Stimulated activated naive CD8-positive, alpha-beta T cell treated with anti-CD3 and anti-CD28 coated beads, Interleukin-15, Interleukin-2, amounts not matched to agents 100 ng/mL and 50 ng/mL, for 24 hours (primary cell): ENCODE results near the gene ATP8A2.

ENCODE experiments used
- H3K27ac Mint-ChIP-seq: one replicate; pipeline ENCODE4 v1.8.0; 2021; ENCODE audit warnings: mild to moderate bottlenecking, mixed read lengths
- H3K27me3 Mint-ChIP-seq: one replicate; pipeline ENCODE4 v1.8.0; 2021; ENCODE audit warnings: mixed read lengths
- H3K36me3 Mint-ChIP-seq: one replicate; pipeline ENCODE4 v1.8.0; 2021; ENCODE audit warnings: low read depth, mixed read lengths
- H3K4me1 Mint-ChIP-seq: one replicate; pipeline ENCODE4 v1.8.0; 2021; ENCODE audit warnings: low read depth, mixed read lengths
- H3K4me3 Mint-ChIP-seq: one replicate; pipeline ENCODE4 v1.8.0; 2021; ENCODE audit warnings: mild to moderate bottlenecking, mixed read lengths
- H3K9me3 Mint-ChIP-seq: one replicate; pipeline ENCODE4 v1.8.0; 2021; ENCODE audit warnings: mixed read lengths

The ATP8A2 gene

DNA sequence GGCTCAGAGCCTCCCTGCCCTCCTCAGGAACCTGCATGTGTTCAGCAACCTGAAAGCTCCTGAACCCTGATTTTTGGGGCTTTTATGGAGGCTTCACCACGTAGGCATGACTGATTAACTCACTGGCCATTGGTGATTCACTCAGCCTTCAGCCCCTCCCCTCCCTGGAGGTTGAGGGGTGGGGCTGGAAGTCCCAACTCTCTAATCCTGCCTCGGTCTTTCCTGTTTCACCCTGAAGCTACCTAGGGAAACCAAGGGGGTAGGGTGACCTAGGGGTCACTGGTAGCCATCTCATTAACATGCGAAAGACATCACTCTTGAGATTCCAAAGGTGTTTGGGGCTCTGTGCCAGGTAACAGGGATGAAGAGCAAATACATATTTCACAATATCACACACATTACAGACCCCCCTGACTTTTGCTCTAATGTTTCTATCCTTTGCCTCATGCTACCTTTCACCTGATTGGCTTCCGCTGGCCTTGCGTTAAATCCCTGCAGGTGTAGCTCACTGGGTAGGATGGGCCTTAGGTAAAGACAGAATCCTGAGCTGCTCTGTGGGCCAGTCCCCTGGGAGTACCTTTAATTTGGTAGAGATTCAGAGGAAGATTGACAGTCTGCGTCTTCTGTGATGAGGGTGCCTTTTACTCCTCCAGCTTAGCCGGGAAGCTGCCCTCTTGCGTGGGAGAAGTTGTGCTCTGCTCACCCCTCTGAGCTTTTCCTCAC lies 260.6 kb downstream of the ATP8A2 start:
- Mint-ChIP-seq H3K9me3 (no peaks in the 10 kb centered on the region), H3K27me3 (peaks cover 17% of the 10 kb centered on the region), H3K4me1 (no peaks in the 10 kb centered on the region), H3K36me3 (no peaks in the 10 kb centered on the region), H3K27ac (no peak overlapping the region), H3K4me3 (no peak overlapping the region)

DNA sequence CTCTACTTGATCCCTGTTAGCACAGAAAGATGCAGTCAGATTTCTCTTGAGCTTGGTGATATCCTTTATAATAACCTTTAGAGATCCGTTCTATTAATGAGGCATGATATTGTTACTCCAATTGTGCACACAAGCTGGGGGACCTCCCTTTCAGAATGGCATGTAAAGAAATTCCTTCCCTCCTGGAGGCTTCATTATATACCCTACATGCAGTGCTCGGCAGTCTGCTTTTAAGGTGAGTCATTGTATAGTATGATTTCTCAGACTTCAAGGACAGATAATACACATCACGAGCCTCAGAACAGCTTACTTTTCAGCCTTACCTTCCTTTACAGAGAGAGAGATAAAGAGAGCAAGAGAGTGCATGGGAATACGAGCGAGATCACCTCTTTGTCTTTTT lies 261.3 kb downstream of the ATP8A2 start:
- Mint-ChIP-seq H3K36me3 (no peaks in the 10 kb centered on the region), H3K27ac (no peak overlapping the region), H3K4me3 (no peak overlapping the region), H3K4me1 (no peaks in the 10 kb centered on the region), H3K9me3 (no peaks in the 10 kb centered on the region), H3K27me3 (peaks cover 17% of the 10 kb centered on the region)

DNA sequence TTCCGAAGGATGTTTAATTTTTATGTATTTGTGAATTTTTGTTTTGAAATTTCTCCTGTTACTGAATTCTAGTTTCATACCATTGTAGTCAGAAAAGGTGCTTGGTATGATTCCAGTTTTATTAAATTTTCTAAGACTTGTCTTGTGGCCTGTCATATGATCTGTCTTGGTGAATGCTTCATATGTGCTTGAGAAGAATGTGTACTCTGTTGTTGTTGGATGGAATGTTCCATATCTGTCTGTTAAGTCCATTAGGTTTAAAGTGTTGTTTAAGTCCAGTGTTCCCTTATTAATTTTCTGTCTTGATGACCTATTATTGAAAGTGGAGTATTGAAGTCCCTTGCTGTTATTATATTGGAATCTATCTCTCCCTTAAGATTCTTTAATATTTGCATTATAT lies 273.9 kb downstream of the ATP8A2 start:
- Mint-ChIP-seq H3K4me1 (no peaks in the 10 kb centered on the region), H3K36me3 (no peaks in the 10 kb centered on the region), H3K27ac (no peak overlapping the region), H3K27me3 (peaks cover 5% of the 10 kb centered on the region), H3K4me3 (no peak overlapping the region), H3K9me3 (peaks cover 21% of the 10 kb centered on the region)

DNA sequence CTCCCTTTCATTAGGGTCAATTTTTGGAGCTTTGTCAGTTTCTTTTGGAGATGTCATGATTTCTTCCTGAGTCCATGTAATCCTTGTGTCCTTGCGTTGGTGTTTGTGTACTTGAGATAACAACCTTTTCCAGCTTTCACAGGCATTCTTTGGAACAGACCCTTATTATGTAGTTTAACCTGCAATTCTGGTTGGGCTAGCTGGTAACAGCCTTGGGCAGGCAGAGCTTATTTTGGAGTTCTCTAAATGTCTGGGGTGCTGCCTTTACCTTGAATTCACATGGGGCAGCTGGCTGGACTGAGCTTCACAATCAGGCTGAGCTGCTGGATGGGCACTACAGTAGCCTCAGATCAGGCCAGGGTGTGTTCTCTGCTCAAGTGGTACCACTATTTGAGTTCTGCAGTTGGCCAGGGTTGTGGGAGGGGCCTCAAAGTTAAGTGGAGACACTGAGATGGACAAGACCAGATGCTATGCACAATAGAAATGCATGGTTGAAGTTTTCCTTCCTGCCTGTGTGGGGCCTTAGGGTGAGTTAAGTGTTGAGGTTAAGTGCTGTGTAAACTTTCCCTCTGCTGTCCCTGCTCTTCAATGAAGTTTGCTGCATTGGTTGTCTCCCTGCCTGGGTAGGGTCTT lies 277.3 kb downstream of the ATP8A2 start:
- no peak overlapping the region for H3K27ac Mint-ChIP-seq
- no peak overlapping the region for H3K4me3 Mint-ChIP-seq
- H3K27me3 Mint-ChIP-seq: peaks cover 14% of the 10 kb centered on the region
- H3K4me1 Mint-ChIP-seq: no peaks in the 10 kb centered on the region
- peaks cover 11% of the 10 kb centered on the region for H3K9me3 Mint-ChIP-seq
- no peaks in the 10 kb centered on the region for H3K36me3 Mint-ChIP-seq

DNA sequence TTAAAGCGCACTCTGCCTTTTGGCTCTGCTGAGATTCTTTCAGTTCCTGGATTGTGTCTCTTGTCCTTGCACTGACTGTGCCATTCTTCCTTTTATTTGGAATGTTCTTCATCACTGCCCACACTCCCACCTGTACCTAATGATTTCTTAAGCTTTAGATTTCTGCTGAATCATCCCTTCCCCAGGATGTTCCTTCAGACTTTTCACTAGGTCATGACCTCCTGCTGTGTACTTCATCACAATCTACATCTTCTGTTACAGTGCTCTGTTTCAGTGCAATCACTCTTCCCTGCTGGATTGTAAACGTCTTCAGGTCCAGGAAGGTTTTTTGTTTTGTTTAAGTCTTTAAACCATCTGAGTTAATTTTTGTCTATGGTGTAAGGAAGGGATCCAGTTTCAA lies 281.0 kb downstream of the ATP8A2 start:
- Mint-ChIP-seq H3K4me1 (no peaks in the 10 kb centered on the region), H3K36me3 (no peaks in the 10 kb centered on the region), H3K27me3 (peaks cover 19% of the 10 kb centered on the region), H3K4me3 (no peak overlapping the region), H3K27ac (no peak overlapping the region), H3K9me3 (peaks cover 3% of the 10 kb centered on the region)

DNA sequence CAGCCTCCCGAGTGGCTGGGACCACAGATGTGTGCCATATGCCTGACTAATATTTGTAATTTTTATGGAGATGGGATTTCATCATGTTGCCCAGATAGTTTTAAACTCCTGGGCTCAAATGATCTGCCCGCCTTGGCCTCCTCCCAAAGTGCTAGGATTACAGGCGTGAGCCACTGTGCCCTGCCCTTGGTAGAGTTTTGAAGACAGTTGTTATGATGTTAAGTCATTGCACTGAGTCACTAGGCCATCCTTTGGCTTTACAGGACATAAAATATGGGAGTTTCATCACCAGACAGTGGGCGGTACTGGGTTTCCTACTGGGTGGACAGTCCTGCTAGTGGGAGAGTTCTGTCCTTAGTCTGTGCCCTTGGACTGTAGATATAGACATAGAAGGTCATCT lies 282.5 kb downstream of the ATP8A2 start:
- Mint-ChIP-seq H3K27ac (no peak overlapping the region), H3K9me3 (no peaks in the 10 kb centered on the region), H3K27me3 (peaks cover 14% of the 10 kb centered on the region), H3K4me1 (no peaks in the 10 kb centered on the region), H3K4me3 (no peak overlapping the region), H3K36me3 (no peaks in the 10 kb centered on the region)

DNA sequence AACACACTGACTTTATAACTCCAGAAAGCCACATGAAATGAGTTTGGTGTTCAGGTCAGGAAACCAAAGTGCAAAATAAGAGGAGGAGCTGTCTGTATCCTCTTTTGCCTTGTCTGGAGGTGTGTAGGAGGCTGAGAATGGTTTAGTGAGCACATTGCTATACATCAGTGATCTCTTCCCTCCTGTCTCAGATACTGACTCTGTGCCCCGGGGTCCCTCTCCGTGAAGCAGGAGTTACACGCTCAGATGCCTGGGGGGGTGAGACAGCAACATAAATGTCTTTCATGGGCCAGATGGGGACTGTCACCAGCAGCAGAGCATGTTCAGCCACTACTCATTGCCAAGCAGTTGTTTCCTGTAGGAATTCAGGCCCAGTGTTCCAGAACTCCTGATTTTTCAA lies 285.4 kb downstream of the ATP8A2 start:
- no peaks in the 10 kb centered on the region for H3K4me1 Mint-ChIP-seq
- H3K27ac Mint-ChIP-seq: no peak overlapping the region
- no peaks in the 10 kb centered on the region for H3K36me3 Mint-ChIP-seq
- no peak overlapping the region for H3K4me3 Mint-ChIP-seq
- peaks cover 14% of the 10 kb centered on the region for H3K27me3 Mint-ChIP-seq
- H3K9me3 Mint-ChIP-seq: no peaks in the 10 kb centered on the region

DNA sequence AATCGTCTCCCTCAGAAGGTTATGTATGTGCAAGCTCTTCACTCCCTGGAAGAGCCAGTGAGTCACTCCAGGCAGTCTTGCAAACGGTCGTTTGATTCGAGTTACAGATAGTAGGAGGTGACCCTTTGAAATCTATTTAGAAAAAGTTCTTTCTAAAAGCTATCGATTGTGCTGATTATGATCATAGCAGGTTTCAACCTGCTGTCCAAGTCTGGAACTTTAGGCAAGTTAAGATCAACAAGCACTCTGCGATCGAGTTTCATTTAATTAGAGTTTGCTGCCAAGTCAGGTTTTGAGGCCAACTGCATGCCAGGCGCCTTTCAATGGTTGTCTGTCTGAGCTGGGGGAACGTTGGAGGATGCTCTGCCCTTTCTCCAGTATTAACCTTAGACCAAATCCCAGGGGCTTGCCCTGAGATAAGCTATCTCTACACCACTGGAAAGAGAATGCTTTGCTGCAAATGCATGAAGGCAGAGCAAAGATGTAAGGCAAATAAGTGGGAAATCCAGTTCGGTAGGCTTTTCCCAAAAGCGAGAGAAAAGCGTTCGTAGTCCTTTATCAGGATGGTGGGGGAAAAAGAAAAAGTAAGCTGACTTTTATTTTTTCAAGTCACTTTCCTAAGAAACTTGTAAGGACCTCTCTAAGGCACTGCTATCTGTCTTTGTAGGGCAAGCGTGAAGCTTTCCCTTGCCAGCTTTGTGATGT lies 287.5 kb downstream of the ATP8A2 start:
- no peak overlapping the region for H3K4me3 Mint-ChIP-seq
- no peak overlapping the region for H3K27ac Mint-ChIP-seq
- no peaks in the 10 kb centered on the region for H3K9me3 Mint-ChIP-seq
- H3K27me3 Mint-ChIP-seq: peaks cover 5% of the 10 kb centered on the region
- no peaks in the 10 kb centered on the region for H3K4me1 Mint-ChIP-seq
- H3K36me3 Mint-ChIP-seq: no peaks in the 10 kb centered on the region

DNA sequence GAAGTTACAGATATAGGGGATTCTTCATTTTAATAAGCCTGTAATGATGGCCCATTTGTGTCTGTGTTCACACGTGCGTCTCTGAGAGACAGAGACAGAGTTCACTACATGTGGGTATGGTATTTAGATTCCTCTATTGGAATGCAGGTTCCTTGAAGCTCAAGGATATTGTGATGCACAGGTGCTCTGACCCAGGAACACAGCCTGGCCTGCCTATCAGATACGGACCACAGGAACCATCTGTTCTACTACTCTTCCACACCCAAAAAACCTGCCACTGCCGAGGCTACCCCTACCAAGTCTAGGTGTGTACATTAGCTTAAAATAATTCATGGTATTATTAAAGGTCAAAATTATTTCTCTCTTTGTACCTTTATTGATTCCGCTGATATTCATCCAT lies 289.2 kb downstream of the ATP8A2 start:
- H3K27me3 Mint-ChIP-seq: no peaks in the 10 kb centered on the region
- H3K4me1 Mint-ChIP-seq: no peaks in the 10 kb centered on the region
- H3K4me3 Mint-ChIP-seq: no peak overlapping the region
- no peaks in the 10 kb centered on the region for H3K9me3 Mint-ChIP-seq
- no peak overlapping the region for H3K27ac Mint-ChIP-seq
- H3K36me3 Mint-ChIP-seq: no peaks in the 10 kb centered on the region

DNA sequence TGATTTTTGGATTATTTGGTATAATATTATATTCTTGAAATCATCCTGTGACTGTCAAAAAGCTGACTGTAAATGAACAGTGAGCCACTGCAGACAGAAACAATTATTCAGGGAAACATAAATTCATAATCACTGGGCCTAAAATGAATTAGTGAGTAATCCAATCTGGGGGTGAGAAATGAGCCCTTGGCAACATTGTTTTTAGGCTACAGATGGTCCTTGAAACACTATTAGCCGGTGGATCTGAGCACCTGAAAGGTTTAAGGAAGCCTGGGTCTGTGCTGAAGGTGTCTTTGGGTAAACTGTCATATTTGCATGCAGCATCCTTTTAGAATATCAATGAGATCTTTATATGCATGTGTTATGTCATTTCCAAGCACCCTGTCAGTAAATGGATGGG lies 290.7 kb downstream of the ATP8A2 start:
- H3K27ac Mint-ChIP-seq: no peak overlapping the region
- H3K4me3 Mint-ChIP-seq: no peak overlapping the region
- H3K36me3 Mint-ChIP-seq: no peaks in the 10 kb centered on the region
- no peaks in the 10 kb centered on the region for H3K4me1 Mint-ChIP-seq
- no peaks in the 10 kb centered on the region for H3K27me3 Mint-ChIP-seq
- H3K9me3 Mint-ChIP-seq: no peaks in the 10 kb centered on the region

DNA sequence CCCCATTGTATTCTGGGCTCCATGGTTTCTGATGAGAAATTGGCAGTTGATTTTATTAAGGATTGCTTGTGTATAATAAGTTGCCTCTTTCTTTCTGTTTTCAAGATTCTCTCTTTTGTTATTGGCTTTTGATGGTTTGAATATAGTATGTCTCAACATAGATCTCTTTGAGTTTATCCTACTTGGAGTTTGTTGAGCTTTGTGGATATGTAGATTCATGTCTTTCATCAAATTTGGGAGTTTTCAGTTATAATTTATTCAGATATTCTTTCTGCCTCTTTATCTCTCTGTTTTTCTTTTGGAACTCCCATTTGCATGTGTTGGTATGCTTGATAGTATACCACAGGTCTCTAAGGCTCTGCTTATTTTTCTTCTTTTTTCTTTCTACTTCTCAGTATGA lies 296.6 kb downstream of the ATP8A2 start:
- Mint-ChIP-seq H3K4me1 (no peaks in the 10 kb centered on the region), H3K27ac (no peak overlapping the region), H3K36me3 (no peaks in the 10 kb centered on the region), H3K27me3 (no peaks in the 10 kb centered on the region), H3K4me3 (no peak overlapping the region), H3K9me3 (peaks cover 20% of the 10 kb centered on the region)

DNA sequence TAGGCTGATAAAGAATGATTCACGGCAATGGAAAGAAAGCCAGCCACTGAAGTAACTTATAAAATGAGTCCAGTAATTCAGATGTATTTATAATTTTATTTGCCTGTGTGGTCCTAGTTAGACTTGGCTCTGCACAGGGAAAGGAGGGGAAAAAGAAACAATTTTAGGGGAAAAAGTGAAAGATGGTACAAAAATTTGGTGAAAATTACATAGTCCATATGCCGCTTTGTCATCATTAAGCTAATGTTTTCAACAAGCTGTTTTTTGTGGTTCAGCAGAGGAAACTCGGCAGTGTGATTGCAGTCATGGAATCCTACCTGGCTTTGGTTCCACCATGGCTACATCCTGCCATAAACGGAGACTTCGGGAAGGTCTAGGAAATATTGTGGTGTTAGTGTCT lies 301.9 kb downstream of the ATP8A2 start:
- peaks cover 12% of the 10 kb centered on the region for H3K9me3 Mint-ChIP-seq
- peaks cover 12% of the 10 kb centered on the region for H3K27me3 Mint-ChIP-seq
- H3K27ac Mint-ChIP-seq: no peak overlapping the region
- no peaks in the 10 kb centered on the region for H3K4me1 Mint-ChIP-seq
- no peak overlapping the region for H3K4me3 Mint-ChIP-seq
- no peaks in the 10 kb centered on the region for H3K36me3 Mint-ChIP-seq

DNA sequence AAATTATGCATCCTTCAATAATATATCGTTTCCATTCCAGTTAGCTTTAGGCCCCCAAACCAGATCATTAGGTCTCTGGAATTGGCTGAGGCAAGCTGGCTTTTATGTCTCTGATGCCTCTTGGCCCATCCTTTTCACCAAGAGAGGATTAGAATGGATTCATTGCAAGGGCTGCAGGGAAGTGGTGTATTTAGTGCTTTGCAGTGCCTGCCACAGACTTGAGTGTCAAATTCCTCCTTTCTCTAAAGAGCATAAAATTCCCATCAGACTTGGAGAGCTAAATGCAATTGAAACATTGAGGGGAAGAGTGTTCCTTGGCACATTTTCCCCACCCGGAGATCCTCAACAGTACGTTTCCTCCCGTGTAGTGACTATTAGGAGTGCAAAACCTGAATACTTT lies 302.6 kb downstream of the ATP8A2 start:
- no peaks in the 10 kb centered on the region for H3K4me1 Mint-ChIP-seq
- H3K27me3 Mint-ChIP-seq: peaks cover 12% of the 10 kb centered on the region
- no peaks in the 10 kb centered on the region for H3K36me3 Mint-ChIP-seq
- peaks cover 10% of the 10 kb centered on the region for H3K9me3 Mint-ChIP-seq
- H3K27ac Mint-ChIP-seq: no peak overlapping the region
- H3K4me3 Mint-ChIP-seq: no peak overlapping the region

DNA sequence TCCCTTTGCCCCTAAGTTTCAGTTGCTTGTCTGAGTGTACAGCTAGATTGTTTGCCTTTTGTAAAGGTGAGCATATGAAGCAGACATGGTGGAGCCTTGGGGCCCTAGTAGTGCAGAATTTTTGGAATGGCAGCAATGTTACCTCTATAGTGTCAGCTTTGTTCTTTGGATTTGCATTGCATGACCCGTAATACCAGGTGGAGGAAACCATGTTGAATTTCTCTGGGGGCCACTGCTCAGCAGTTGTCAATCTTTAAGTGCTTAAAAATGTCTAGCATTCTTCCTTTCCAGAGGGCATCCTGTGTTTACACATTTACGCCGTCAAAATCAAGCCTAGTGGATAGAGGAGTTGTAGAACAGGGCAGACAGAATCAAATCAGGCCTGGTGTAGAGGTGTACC lies 303.3 kb downstream of the ATP8A2 start:
- Mint-ChIP-seq H3K36me3 (no peaks in the 10 kb centered on the region), H3K27ac (no peak overlapping the region), H3K9me3 (peaks cover 6% of the 10 kb centered on the region), H3K27me3 (peaks cover 12% of the 10 kb centered on the region), H3K4me3 (no peak overlapping the region), H3K4me1 (no peaks in the 10 kb centered on the region)

DNA sequence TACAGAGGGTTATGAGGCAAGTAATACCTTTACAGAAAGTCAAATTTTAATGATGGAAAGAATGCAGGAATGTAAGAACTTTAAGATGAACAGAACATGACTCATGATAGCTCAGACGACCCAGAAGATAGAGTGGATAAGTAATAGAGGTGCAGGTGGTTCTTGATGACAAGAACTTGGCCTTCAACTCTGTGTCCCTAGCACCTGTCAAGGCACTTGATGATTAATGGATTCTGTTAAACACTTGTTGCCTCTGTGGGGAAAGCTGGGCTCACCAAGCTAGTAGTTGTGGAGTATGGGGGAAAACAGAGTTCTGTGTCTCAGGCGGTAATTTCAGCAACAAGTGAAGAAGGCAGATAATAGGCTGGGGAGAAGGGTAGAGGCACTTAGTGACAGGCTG lies 306.2 kb downstream of the ATP8A2 start:
- Mint-ChIP-seq H3K9me3 (no peaks in the 10 kb centered on the region), H3K27me3 (peaks cover 12% of the 10 kb centered on the region), H3K4me3 (no peak overlapping the region), H3K4me1 (no peaks in the 10 kb centered on the region), H3K36me3 (no peaks in the 10 kb centered on the region), H3K27ac (no peak overlapping the region)
